Large intestine (tissue), 3 donors: ENCODE data around the gene DOK7. TPM values are rescaled to one million over a fixed set of nuclear protein-coding genes. Genes with fewer than 3 reads are reported as not detected.

Source experiments
- DNase-seq, 2 donors: peaks; one replicate each; pipeline versions ENCODE4 v3.0.0 to v3.0.0-alpha.2; 2013
- H3K27ac ChIP-seq: one replicate; pipeline ENCODE4 v1.5.1; 2013; ENCODE audit warnings: low read length
- H3K27me3 ChIP-seq: 2 replicates; pipeline ENCODE4 v1.6.1; 2013; ENCODE audit warnings: low read length; ENCODE audit not compliant: control insufficient read depth, insufficient read depth
- H3K36me3 ChIP-seq: 2 replicates; pipeline ENCODE4 v1.6.1; 2013; ENCODE audit warnings: low read length; ENCODE audit not compliant: control insufficient read depth, insufficient read depth
- H3K4me1 ChIP-seq: one replicate; pipeline ENCODE4 v1.6.1; 2013; ENCODE audit warnings: low read length; ENCODE audit not compliant: control insufficient read depth, insufficient read depth
- H3K4me3 ChIP-seq: one replicate; pipeline ENCODE4 v1.5.1; 2013; ENCODE audit warnings: low read length
- H3K9me3 ChIP-seq: one replicate; pipeline ENCODE4 v1.6.1; 2013; ENCODE audit warnings: mild to moderate bottlenecking, low read depth, low read length, moderate library complexity; ENCODE audit not compliant: control insufficient read depth
- WGBS: methylation state at CpG from one replicate; pipeline ENCODE4 v1.1.5; 2013; ENCODE audit warnings: low lambda C conversion rate; ENCODE audit not compliant: insufficient coverage; 5-methylcytosine and 5-hydroxymethylcytosine counted together
- polyA plus RNA-seq: library from polyadenylated mRNA; unstranded; fragments of 120-200 nt; gene quantifications from one replicate; pipeline ENCODE4 v1.2.1, GENCODE V29; 2013

Gene DOK7
- polyA plus RNA-seq, 1 donor = 8.5 TPM

GRCh38 chr4:3436798-3437581, 26.1 kb upstream of the DOK7 start:
- no peaks in the 10 kb centered on the region for H3K4me1 ChIP-seq
- DNase-seq = peak in 1 of 2 donors; percentile 13
- no peaks in the 10 kb centered on the region for H3K36me3 ChIP-seq
- H3K27ac ChIP-seq = no peak overlapping the region
- no peaks in the 10 kb centered on the region for H3K9me3 ChIP-seq
- H3K27me3 ChIP-seq = no peaks in the 10 kb centered on the region
- H3K4me3 ChIP-seq = no peak overlapping the region
- WGBS = no CpG with 5 or more reads among the region's 19 CpGs

- no peak for DNase-seq
- Histone ChIP-seq H3K4me1 (no peaks in the 10 kb centered on the region), H3K9me3 (no peaks in the 10 kb centered on the region), H3K36me3 (no peaks in the 10 kb centered on the region), H3K27ac (no peak overlapping the region), H3K27me3 (no peaks in the 10 kb centered on the region), H3K4me3 (no peak overlapping the region)
- WGBS = no CpG with 5 or more reads among the region's 9 CpGs
Observed at GRCh38 chr4:3437582-3437936, 25.5 kb upstream of the DOK7 start.

GRCh38 chr4:3437998-3438846, 24.9 kb upstream of the DOK7 start:
- no CpG with 5 or more reads among the region's 28 CpGs for WGBS
- Histone ChIP-seq H3K4me1 (no peaks in the 10 kb centered on the region), H3K27ac (no peak overlapping the region)

GRCh38 chr4:3438847-3439180, 24.3 kb upstream of the DOK7 start:
- no peaks in the 10 kb centered on the region for H3K36me3 ChIP-seq
- H3K27ac ChIP-seq = no peak overlapping the region
- H3K4me3 ChIP-seq = no peak overlapping the region
- no peaks in the 10 kb centered on the region for H3K9me3 ChIP-seq
- no peaks in the 10 kb centered on the region for H3K27me3 ChIP-seq
- no peaks in the 10 kb centered on the region for H3K4me1 ChIP-seq
- DNase-seq = no peak
- WGBS = no CpG with 5 or more reads among the region's 10 CpGs

More at GRCh38 chr4:3437998-3438846, 24.9 kb upstream of the DOK7 start:
- no peak for DNase-seq
- Histone ChIP-seq H3K27me3 (no peaks in the 10 kb centered on the region), H3K4me3 (no peak overlapping the region), H3K9me3 (no peaks in the 10 kb centered on the region), H3K36me3 (no peaks in the 10 kb centered on the region)

GRCh38 chr4:3439391-3439790, 23.7 kb upstream of the DOK7 start:
- no peak overlapping the region for H3K27ac ChIP-seq
- no peak overlapping the region for H3K4me3 ChIP-seq
- no peaks in the 10 kb centered on the region for H3K36me3 ChIP-seq
- H3K9me3 ChIP-seq = no peaks in the 10 kb centered on the region
- no peaks in the 10 kb centered on the region for H3K4me1 ChIP-seq
- WGBS = no CpG with 5 or more reads among the region's 16 CpGs
- DNase-seq = no peak
- H3K27me3 ChIP-seq = no peaks in the 10 kb centered on the region

- no peak for DNase-seq
- Histone ChIP-seq H3K27ac (no peak overlapping the region), H3K4me3 (no peak overlapping the region), H3K9me3 (no peaks in the 10 kb centered on the region), H3K36me3 (no peaks in the 10 kb centered on the region), H3K27me3 (no peaks in the 10 kb centered on the region), H3K4me1 (no peaks in the 10 kb centered on the region)
- WGBS = no CpG with 5 or more reads among the region's 7 CpGs
Observed at GRCh38 chr4:3440011-3440410, 23.1 kb upstream of the DOK7 start.

GRCh38 chr4:3440979-3441500, 22.1 kb upstream of the DOK7 start:
- no peaks in the 10 kb centered on the region for H3K27me3 ChIP-seq
- no peak overlapping the region for H3K4me3 ChIP-seq
- no CpG with 5 or more reads among the region's 15 CpGs for WGBS
- no peaks in the 10 kb centered on the region for H3K4me1 ChIP-seq
- no peak overlapping the region for H3K27ac ChIP-seq
- DNase-seq = no peak
- no peaks in the 10 kb centered on the region for H3K36me3 ChIP-seq
- H3K9me3 ChIP-seq = no peaks in the 10 kb centered on the region

GRCh38 chr4:3441501-3442459, 21.3 kb upstream of the DOK7 start, which contains the start of gene HGFAC:
Gene HGFAC, plus strand, starts transcription at chr4:3441968. Its CDS starts 34 bp downstream, at chr4:3442002.
- Histone ChIP-seq H3K36me3 (no peaks in the 10 kb centered on the region), H3K27me3 (no peaks in the 10 kb centered on the region), H3K4me1 (no peaks in the 10 kb centered on the region), H3K4me3 (no peak within 1 kb of the TSS), H3K27ac (no peak within 1 kb of the TSS), H3K9me3 (no peaks in the 10 kb centered on the region)
- DNase-seq = no peak
- WGBS = no CpG with 5 or more reads among the region's 27 CpGs

GRCh38 chr4:3442460-3442958, 20.6 kb upstream of the DOK7 start:
- no peak for DNase-seq
- H3K4me3 ChIP-seq = no peak overlapping the region
- no peaks in the 10 kb centered on the region for H3K4me1 ChIP-seq
- H3K9me3 ChIP-seq = peaks cover 2% of the 10 kb centered on the region
- H3K27me3 ChIP-seq = no peaks in the 10 kb centered on the region
- WGBS = no CpG with 5 or more reads among the region's 14 CpGs
- H3K27ac ChIP-seq = no peak overlapping the region
- H3K36me3 ChIP-seq = no peaks in the 10 kb centered on the region
